ENCODE data around the gene RALGAPB.
A peak's percentile ranks its signal among the peaks of the same experiment; 100 is the strongest.

RALGAPB gene

GRCh38 chr20:38452880-38453624 lies 19.6 kb upstream of the RALGAPB start:
- TF ChIP-seq RAD21 (IDR thresholded peaks at IDR 0.05; ENCODE audit: low read depth) = no peak
- TF ChIP-seq EP300 (IDR thresholded peaks at IDR 0.05; ENCODE audit: borderline replicate concordance) = no peak
- no peak for TF ChIP-seq ZBTB7A (IDR thresholded peaks at IDR 0.05; ENCODE audit: low read depth)

GRCh38 chr20:38453941-38454340 lies 18.7 kb upstream of the RALGAPB start:
- TF ChIP-seq EP300 (IDR thresholded peaks at IDR 0.05; ENCODE audit: borderline replicate concordance) (no peak), TAF1 (IDR thresholded peaks at IDR 0.05; ENCODE audit: low read depth) (no peak), ZBTB7A (IDR thresholded peaks at IDR 0.05; ENCODE audit: low read depth) (no peak), YY1 (IDR thresholded peaks at IDR 0.05; ENCODE audit: low read depth) (no peak), REST (IDR thresholded peaks at IDR 0.05; ENCODE audit: low read depth) (no peak), CREB1 (IDR thresholded peaks at IDR 0.05; ENCODE audit: low read depth) (no peak), TEAD4 (IDR thresholded peaks at IDR 0.05) (no peak), RAD21 (IDR thresholded peaks at IDR 0.05; ENCODE audit: low read depth) (no peak), TCF12 (IDR thresholded peaks at IDR 0.05; ENCODE audit: low read depth) (no peak), EGR1 (IDR thresholded peaks at IDR 0.05) (no peak), FOXM1 (IDR thresholded peaks at IDR 0.05; ENCODE audit: borderline replicate concordance, low read depth) (no peak)

GRCh38 chr20:38454556-38455473 lies 17.8 kb upstream of the RALGAPB start:
- TF ChIP-seq TAF1 (IDR thresholded peaks at IDR 0.05; ENCODE audit: low read depth) (no peak), MAX (IDR thresholded peaks at IDR 0.05) (no peak), CREB1 (IDR thresholded peaks at IDR 0.05; ENCODE audit: low read depth) (no peak), REST (IDR thresholded peaks at IDR 0.05; ENCODE audit: low read depth) (no peak), EP300 (IDR thresholded peaks at IDR 0.05; ENCODE audit: borderline replicate concordance) (no peak), USF1 (IDR thresholded peaks at IDR 0.05) (no peak), FOXM1 (IDR thresholded peaks at IDR 0.05; ENCODE audit: borderline replicate concordance, low read depth) (no peak), YY1 (IDR thresholded peaks at IDR 0.05; ENCODE audit: low read depth) (no peak), CEBPB (IDR thresholded peaks at IDR 0.05) (no peak)

- TF ChIP-seq EGR1 (IDR thresholded peaks at IDR 0.05) = no peak
- no peak for TF ChIP-seq REST (IDR thresholded peaks at IDR 0.05; ENCODE audit: low read depth)
- no peak for TF ChIP-seq MAX (IDR thresholded peaks at IDR 0.05)
These were observed 14.3 kb upstream of the RALGAPB start for GRCh38 chr20:38458314-38458713.

GRCh38 chr20:38460040-38460623 lies 12.5 kb upstream of the RALGAPB start:
- TF ChIP-seq NFIC (IDR thresholded peaks at IDR 0.05) (peak; percentile 84), EGR1 (IDR thresholded peaks at IDR 0.05) (no peak)

Measured in Ishikawa (cell line).